ENCODE results near the gene STAT4.

- TF ChIP-seq CTCF (IDR thresholded peaks at IDR 0.05; ENCODE audit: low read length) (no peak), EZH2 (optimal IDR thresholded peaks at IDR 0.05; ENCODE audit: low read depth, low read length) (no peak)
Observed at GRCh38 chr2:190987938-190988337, 162.9 kb downstream of the STAT4 start.

All from MM.1S (cell line).